Esophagus squamous epithelium (tissue), 4 donors: ENCODE results near the gene AKNAD1.

Source experiments
- POLR2A ChIP-seq, 4 donors: fragments of 450-650 bp; IDR thresholded peaks; one replicate each; pipeline ENCODE4 v1.6.1; 2017; ENCODE audit warnings: antibody characterized with exemption in 4 of 4, mild to moderate bottlenecking in 4 of 4, moderate library complexity in 3 of 4
- TF ChIP-seq, protein P1 (sequence below), 6 experiments: fragments of 450-650 bp in 4 of 6; fragments of 200-600 bp in 2 of 6; sonication (generic) in 2 of 6; IDR thresholded peaks; one replicate each; pipeline ENCODE4 v1.5.1; 2016 to 2019; ENCODE audit warnings: antibody characterized with exemption in 6 of 6, mild to moderate bottlenecking in 4 of 6, moderate library complexity in 4 of 6

GRCh38 chr1:108881369-108881768, 24.5 kb upstream of the AKNAD1 start:
- TF ChIP-seq, protein P1, sequence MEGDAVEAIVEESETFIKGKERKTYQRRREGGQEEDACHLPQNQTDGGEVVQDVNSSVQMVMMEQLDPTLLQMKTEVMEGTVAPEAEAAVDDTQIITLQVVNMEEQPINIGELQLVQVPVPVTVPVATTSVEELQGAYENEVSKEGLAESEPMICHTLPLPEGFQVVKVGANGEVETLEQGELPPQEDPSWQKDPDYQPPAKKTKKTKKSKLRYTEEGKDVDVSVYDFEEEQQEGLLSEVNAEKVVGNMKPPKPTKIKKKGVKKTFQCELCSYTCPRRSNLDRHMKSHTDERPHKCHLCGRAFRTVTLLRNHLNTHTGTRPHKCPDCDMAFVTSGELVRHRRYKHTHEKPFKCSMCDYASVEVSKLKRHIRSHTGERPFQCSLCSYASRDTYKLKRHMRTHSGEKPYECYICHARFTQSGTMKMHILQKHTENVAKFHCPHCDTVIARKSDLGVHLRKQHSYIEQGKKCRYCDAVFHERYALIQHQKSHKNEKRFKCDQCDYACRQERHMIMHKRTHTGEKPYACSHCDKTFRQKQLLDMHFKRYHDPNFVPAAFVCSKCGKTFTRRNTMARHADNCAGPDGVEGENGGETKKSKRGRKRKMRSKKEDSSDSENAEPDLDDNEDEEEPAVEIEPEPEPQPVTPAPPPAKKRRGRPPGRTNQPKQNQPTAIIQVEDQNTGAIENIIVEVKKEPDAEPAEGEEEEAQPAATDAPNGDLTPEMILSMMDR (IDR thresholded peaks at IDR 0.05), result no peak
- no peak for TF ChIP-seq POLR2A (IDR thresholded peaks at IDR 0.05)
